ENCODE measurements around the gene IGSF21. TPM values are rescaled to one million over a fixed set of nuclear protein-coding genes. Genes with fewer than 3 reads are reported as not detected.

Gene IGSF21
- total RNA-seq, 1 donor from 2014 or later: not detected

GRCh38 chr1:18118078-18118477, 10.5 kb downstream of the IGSF21 start:
- Histone ChIP-seq H3K4me3 (ENCODE audit: low read depth, low read length) (no peak overlapping the region), H3K27me3 (ENCODE audit: control insufficient read depth, insufficient read depth, low read length) (no peaks in the 10 kb centered on the region), H3K36me3 (ENCODE audit: control insufficient read depth, insufficient read depth, low read length) (no peaks in the 10 kb centered on the region)
- DNase-seq (ENCODE audit: low read depth): no peak
- no peak for TF ChIP-seq CTCF (IDR thresholded peaks at IDR 0.05; ENCODE audit: insufficient read depth, low read length, severe bottlenecking)
- no peak for FAIRE-seq

- H3K27me3 ChIP-seq (ENCODE audit: control insufficient read depth, insufficient read depth, low read length): no peaks in the 10 kb centered on the region
- DNase-seq (ENCODE audit: low read depth) (no peak), FAIRE-seq (no peak)
- H3K36me3 ChIP-seq (ENCODE audit: control insufficient read depth, insufficient read depth, low read length): no peaks in the 10 kb centered on the region
- H3K4me3 ChIP-seq (ENCODE audit: low read depth, low read length): no peak overlapping the region
- no peak for TF ChIP-seq CTCF (IDR thresholded peaks at IDR 0.05; ENCODE audit: insufficient read depth, low read length, severe bottlenecking)
Measured at GRCh38 chr1:18118491-18118890, 10.9 kb downstream of the IGSF21 start.

GRCh38 chr1:18119289-18119688, 11.7 kb downstream of the IGSF21 start:
- no peak overlapping the region for H3K4me3 ChIP-seq (ENCODE audit: low read depth, low read length)
- FAIRE-seq (no peak), DNase-seq (ENCODE audit: low read depth) (no peak)
- H3K27me3 ChIP-seq (ENCODE audit: control insufficient read depth, insufficient read depth, low read length): no peaks in the 10 kb centered on the region
- H3K36me3 ChIP-seq (ENCODE audit: control insufficient read depth, insufficient read depth, low read length): no peaks in the 10 kb centered on the region
- no peak for TF ChIP-seq CTCF (IDR thresholded peaks at IDR 0.05; ENCODE audit: insufficient read depth, low read length, severe bottlenecking)

DNA sequence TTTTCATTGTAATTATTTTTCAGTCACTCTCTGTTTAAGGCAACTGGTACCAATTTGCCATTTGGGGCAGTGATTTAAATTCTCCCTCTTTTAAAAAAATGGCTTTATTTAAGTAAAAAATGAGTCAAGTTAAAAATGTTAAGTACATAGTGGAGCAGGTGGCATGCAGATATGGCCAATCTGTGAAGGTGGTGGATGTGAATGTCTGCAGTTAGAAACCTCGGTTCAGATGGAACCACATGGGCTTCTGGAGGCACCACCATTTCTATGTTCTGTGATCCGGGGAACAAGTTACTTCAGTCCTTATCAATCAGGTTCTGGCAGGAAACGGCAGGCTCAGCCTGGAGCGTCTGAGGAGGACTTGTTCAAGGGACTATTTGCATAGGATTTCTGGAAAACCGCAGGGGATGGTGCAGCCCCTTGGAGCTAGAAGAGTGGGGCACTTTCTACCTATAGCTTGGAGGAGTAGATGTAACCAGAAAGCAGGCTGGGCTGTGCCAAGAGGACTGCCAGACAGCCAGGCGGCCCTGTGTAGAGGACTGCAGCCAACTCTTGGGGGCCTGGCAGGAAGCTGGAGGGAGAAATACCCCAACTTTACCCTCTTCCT, 12.3 kb downstream of the IGSF21 start:
- TF ChIP-seq CTCF (IDR thresholded peaks at IDR 0.05; ENCODE audit: insufficient read depth, low read length, severe bottlenecking): no peak
- Histone ChIP-seq H3K27me3 (ENCODE audit: control insufficient read depth, insufficient read depth, low read length) (no peaks in the 10 kb centered on the region), H3K36me3 (ENCODE audit: control insufficient read depth, insufficient read depth, low read length) (no peaks in the 10 kb centered on the region), H3K4me3 (ENCODE audit: low read depth, low read length) (no peak overlapping the region)
- DNase-seq (ENCODE audit: low read depth) (no peak), FAIRE-seq (no peak)

DNA sequence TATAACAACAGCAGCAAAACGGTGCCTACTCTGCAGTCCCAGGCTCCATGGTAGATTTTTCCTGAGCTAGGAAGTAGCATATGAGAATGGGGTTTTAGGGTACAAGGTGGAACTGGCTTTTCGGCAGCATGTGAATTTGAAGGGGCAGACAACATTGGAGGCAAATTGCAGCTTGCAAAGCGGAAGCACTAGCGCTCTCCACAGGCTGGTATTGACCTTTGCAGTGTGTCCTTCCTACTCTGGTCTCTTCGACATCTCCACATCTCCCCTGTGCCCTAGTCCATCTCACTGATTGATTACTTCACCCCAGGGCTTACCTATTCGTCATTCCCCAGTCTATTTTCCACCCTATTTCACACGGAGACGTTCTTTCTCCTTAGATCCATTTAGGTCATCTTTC, 13.0 kb downstream of the IGSF21 start:
- no peaks in the 10 kb centered on the region for H3K36me3 ChIP-seq (ENCODE audit: control insufficient read depth, insufficient read depth, low read length)
- TF ChIP-seq CTCF (IDR thresholded peaks at IDR 0.05; ENCODE audit: insufficient read depth, low read length, severe bottlenecking): no peak
- H3K27me3 ChIP-seq (ENCODE audit: control insufficient read depth, insufficient read depth, low read length): no peaks in the 10 kb centered on the region
- no peak overlapping the region for H3K4me3 ChIP-seq (ENCODE audit: low read depth, low read length)
- FAIRE-seq (no peak), DNase-seq (ENCODE audit: low read depth) (no peak)
